OCI-LY3 (cell line): ENCODE data around the gene ACSF2.

ENCODE experiments used
- H2AFZ ChIP-seq: fragments of 200-600, 300-600 bp; shearing (Covaris generic); 2 replicates; pipeline ENCODE4 v1.6.0; 2014; ENCODE audit warnings: antibody characterized with exemption, low read depth, low read length
- H3K27ac ChIP-seq: fragments of 200-600, 300-600 bp; sonication (generic); 2 replicates; pipeline ENCODE4 v1.5.1; 2014; ENCODE audit warnings: mild to moderate bottlenecking, low read length, moderate library complexity, mixed read lengths
- H3K27me3 ChIP-seq: fragments of 200-600, 300-600 bp; sonication (generic); 2 replicates; pipeline ENCODE4 v1.6.1; 2014; ENCODE audit warnings: low read depth, low read length, mixed read lengths
- H3K36me3 ChIP-seq: fragments of 200-600, 300-600 bp; sonication (generic); replicated peaks from 2 replicates; pipeline ENCODE3; 2014; ENCODE audit warnings: low read depth, low read length, mixed read lengths
- H3K4me1 ChIP-seq: fragments of 300-600, 200-600 bp; sonication (generic); 2 replicates; pipeline ENCODE4 v1.6.1; 2014; ENCODE audit warnings: low read length, mixed read lengths
- H3K4me2 ChIP-seq: fragments of 200-600, 300-600 bp; sonication (generic); 2 replicates; pipeline ENCODE4 v1.6.1; 2014; ENCODE audit warnings: low read length, mixed read lengths
- H3K4me3 ChIP-seq: fragments of 300-600, 200-600 bp; sonication (generic); 2 replicates; pipeline ENCODE4 v1.5.1; 2014; ENCODE audit warnings: antibody characterized with exemption, mild to moderate bottlenecking, low read length, moderate library complexity
- H3K79me2 ChIP-seq: fragments of 300-600, 200-600 bp; shearing (Covaris generic); 2 replicates; pipeline ENCODE4 v1.6.1; 2014; ENCODE audit warnings: mild to moderate bottlenecking, low read length, mixed read lengths
- H3K9ac ChIP-seq: fragments of 300-600, 200-600 bp; shearing (Covaris generic); 2 replicates; pipeline ENCODE4 v1.6.0; 2014; ENCODE audit warnings: mild to moderate bottlenecking, low read length, moderate library complexity
- H3K9me3 ChIP-seq: fragments of 200-600, 300-600 bp; shearing (Covaris generic); 2 replicates; pipeline ENCODE4 v1.6.1; 2014; ENCODE audit warnings: low read length, mixed read lengths; ENCODE audit not compliant: insufficient read depth
- H4K20me1 ChIP-seq: fragments of 200-600, 300-600 bp; sonication (generic); 2 replicates; pipeline ENCODE4 v1.6.1; 2016; ENCODE audit warnings: low read length, mixed read lengths; ENCODE audit not compliant: insufficient read depth
- EZH2phosphoT487 ChIP-seq: fragments of 200-600 bp; shearing (Covaris generic); IDR thresholded peaks from 2 replicates; pipeline ENCODE4 v1.6.1; 2018; ENCODE audit warnings: antibody characterized with exemption, mixed run types, low read depth
- TF ChIP-seq, protein P1 (sequence below): fragments of 200-600, 300-600 bp; sonication (generic); IDR thresholded peaks from 2 replicates; pipeline ENCODE4 v1.5.1; 2014; ENCODE audit warnings: antibody characterized with exemption, low read length, low read depth

The ACSF2 gene

GRCh38 chr17:50508573-50509460 is 82.8 kb downstream of the ACSF2 start:
- H3K27me3 ChIP-seq: no peaks in the 10 kb centered on the region
- peak overlapping the region; percentile 96 for H2AFZ ChIP-seq
- peak overlapping the region; percentile 64 for H3K27ac ChIP-seq
- H3K36me3 ChIP-seq: peaks cover 3% of the 10 kb centered on the region
- peak overlapping the region; percentile 93 for H3K4me3 ChIP-seq
- no peaks in the 10 kb centered on the region for H3K9me3 ChIP-seq
- TF ChIP-seq, protein P1, sequence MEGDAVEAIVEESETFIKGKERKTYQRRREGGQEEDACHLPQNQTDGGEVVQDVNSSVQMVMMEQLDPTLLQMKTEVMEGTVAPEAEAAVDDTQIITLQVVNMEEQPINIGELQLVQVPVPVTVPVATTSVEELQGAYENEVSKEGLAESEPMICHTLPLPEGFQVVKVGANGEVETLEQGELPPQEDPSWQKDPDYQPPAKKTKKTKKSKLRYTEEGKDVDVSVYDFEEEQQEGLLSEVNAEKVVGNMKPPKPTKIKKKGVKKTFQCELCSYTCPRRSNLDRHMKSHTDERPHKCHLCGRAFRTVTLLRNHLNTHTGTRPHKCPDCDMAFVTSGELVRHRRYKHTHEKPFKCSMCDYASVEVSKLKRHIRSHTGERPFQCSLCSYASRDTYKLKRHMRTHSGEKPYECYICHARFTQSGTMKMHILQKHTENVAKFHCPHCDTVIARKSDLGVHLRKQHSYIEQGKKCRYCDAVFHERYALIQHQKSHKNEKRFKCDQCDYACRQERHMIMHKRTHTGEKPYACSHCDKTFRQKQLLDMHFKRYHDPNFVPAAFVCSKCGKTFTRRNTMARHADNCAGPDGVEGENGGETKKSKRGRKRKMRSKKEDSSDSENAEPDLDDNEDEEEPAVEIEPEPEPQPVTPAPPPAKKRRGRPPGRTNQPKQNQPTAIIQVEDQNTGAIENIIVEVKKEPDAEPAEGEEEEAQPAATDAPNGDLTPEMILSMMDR: peak; percentile 2; the same call in 1 of the 2 replicates
- TF ChIP-seq EZH2phosphoT487: no peak
- peaks cover 18% of the 10 kb centered on the region for H3K79me2 ChIP-seq
- H4K20me1 ChIP-seq: no peaks in the 10 kb centered on the region
- peak overlapping the region; percentile 91 for H3K9ac ChIP-seq
- H3K4me2 ChIP-seq: peak overlapping the region; percentile 93
- H3K4me1 ChIP-seq: peaks cover 36% of the 10 kb centered on the region

GRCh38 chr17:50511058-50511457 is 85.0 kb downstream of the ACSF2 start:
- Histone ChIP-seq H3K4me2 (peak overlapping the region; percentile 98), H3K4me3 (peak overlapping the region; percentile 74), H2AFZ (no peak overlapping the region), H3K4me1 (peaks cover 36% of the 10 kb centered on the region), H3K9ac (peak overlapping the region; percentile 64), H3K27ac (peak overlapping the region; percentile 95), H3K27me3 (no peaks in the 10 kb centered on the region), H3K79me2 (peaks cover 18% of the 10 kb centered on the region), H3K9me3 (no peaks in the 10 kb centered on the region), H3K36me3 (peaks cover 3% of the 10 kb centered on the region), H4K20me1 (no peaks in the 10 kb centered on the region)
- TF ChIP-seq, protein P1: no peak
- no peak for TF ChIP-seq EZH2phosphoT487

- TF ChIP-seq, protein P1: no peak
- no peak for TF ChIP-seq EZH2phosphoT487
- H3K4me2 ChIP-seq: no peak overlapping the region
- no peak overlapping the region for H2AFZ ChIP-seq
- no peaks in the 10 kb centered on the region for H3K9me3 ChIP-seq
- H3K79me2 ChIP-seq: peaks cover 17% of the 10 kb centered on the region
- peaks cover 30% of the 10 kb centered on the region for H3K4me1 ChIP-seq
- no peak overlapping the region for H3K4me3 ChIP-seq
- no peak overlapping the region for H3K9ac ChIP-seq
- no peaks in the 10 kb centered on the region for H4K20me1 ChIP-seq
- no peak overlapping the region for H3K27ac ChIP-seq
- peaks cover 3% of the 10 kb centered on the region for H3K36me3 ChIP-seq
- H3K27me3 ChIP-seq: no peaks in the 10 kb centered on the region
These were observed 87.5 kb downstream of the ACSF2 start for GRCh38 chr17:50513495-50513894.

- Histone ChIP-seq H4K20me1 (no peaks in the 10 kb centered on the region), H3K9me3 (no peaks in the 10 kb centered on the region), H3K36me3 (peaks cover 3% of the 10 kb centered on the region), H3K4me1 (peaks cover 30% of the 10 kb centered on the region), H3K27me3 (no peaks in the 10 kb centered on the region), H3K4me3 (no peak overlapping the region), H3K27ac (no peak overlapping the region), H3K4me2 (no peak overlapping the region), H3K9ac (no peak overlapping the region), H3K79me2 (peaks cover 8% of the 10 kb centered on the region), H2AFZ (no peak overlapping the region)
- no peak for TF ChIP-seq EZH2phosphoT487
- TF ChIP-seq, protein P1: no peak
These were observed 88.4 kb downstream of the ACSF2 start for GRCh38 chr17:50514388-50514787.
